CD4-positive, alpha-beta T cell treated with Interferon alpha-2 for 1 hour (primary cell): ENCODE data around the gene FRZB.
"Not testable (repeated sequence)": the region's sequence is repeated elsewhere in the genome, so short reads cannot be mapped to it uniquely, and the experiment has no call there.

ENCODE experiments used
- DNase-seq, 2 donors: peaks; one replicate each; pipeline ENCODE4 v3.0.0-alpha.2; 2020 to 2022

Gene FRZB, protein sequence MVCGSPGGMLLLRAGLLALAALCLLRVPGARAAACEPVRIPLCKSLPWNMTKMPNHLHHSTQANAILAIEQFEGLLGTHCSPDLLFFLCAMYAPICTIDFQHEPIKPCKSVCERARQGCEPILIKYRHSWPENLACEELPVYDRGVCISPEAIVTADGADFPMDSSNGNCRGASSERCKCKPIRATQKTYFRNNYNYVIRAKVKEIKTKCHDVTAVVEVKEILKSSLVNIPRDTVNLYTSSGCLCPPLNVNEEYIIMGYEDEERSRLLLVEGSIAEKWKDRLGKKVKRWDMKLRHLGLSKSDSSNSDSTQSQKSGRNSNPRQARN

DNA sequence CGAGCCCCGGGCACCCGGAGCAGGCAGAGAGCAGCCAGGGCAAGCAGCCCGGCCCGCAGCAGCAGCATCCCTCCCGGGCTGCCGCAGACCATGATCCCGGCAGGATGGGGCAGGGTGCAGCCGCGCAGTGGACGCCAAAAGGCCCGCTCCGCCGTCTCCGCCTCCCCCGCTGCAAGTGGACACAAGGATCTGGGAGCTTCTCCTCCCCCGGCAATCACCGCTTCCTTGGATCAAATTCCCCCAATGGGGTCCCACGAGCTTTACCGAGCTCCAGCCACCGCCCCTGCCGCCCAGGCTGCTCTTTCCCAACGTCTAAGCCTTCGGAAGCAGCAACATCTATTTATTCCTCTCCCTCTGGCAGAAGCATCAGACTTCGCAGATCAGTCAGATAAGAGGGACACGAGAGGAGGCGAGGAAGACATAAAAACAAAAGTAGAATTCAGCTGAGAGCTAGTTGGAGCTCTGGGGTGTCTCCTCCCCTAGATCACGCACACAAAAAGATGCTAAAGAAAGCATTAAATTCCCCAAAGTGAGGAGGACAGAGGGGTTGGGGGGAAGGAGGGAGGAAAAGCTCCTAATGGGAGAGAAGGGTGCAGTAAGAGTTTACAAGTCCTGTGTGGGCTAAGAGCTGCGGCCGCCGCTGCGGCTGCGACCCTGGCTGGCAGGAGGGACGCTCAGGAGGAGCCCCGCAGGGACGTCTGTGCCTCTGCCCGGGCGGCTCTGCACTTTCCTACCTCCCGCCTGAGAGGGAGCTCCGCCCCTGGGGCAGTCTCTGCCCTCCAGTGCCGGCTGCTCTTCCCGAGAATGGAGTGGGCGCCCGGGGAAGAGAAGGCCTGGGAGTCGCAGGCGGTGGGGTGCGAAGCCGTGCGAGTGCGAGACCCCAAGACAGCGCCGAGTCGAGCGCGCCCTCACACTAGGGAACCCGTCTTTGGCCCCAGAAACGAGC is at the start of gene FRZB:
TSS of gene FRZB (minus strand) at position 177 of the 946 bp plus-strand sequence. CDS start at position 92, 85 bp downstream.
- DNase-seq, result no peak

DNA sequence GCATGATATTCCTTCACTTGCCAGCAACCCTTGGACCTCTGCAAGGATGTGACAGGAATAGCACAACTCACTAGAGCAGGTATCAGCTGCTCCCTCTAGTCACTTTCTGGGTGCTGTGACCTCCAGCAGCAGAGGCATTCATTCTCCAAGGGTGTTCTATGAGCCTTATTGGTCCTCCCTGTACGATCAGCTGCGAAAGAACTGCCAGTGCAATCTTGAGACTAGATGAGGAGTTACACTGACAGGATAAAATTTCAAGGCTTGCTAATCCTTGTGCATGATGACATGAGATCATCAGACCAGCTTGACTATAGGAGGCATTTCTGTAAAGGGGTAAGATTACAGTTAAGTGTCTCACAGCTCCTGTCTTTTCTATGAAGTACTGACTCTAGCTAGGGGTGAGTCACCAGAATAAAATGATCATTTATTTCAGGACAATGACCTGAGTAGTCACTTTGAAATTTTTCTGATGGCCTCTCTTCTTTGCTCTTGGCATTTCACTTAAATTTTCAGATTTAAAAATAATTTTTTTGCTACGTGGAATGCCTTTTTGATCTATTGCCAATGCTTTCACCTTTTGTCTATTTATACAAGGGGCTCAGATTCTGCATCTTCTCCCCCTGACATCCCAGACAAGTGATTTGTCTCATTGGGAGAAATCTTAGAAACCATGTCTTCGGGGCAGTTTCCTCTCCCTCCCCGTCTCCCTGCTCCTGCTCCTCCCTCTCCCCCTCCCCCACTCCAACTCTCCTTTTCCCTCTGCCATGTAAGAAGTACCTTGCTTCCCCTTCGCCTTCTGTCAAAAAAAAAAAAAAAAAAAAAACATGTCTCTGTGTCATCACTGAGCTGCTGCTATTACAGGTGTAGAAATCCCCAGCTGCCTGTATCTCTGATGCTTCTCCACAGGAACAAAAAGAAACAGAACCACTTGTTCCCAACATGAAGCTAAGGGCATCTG is 49.2 kb upstream of the FRZB start:
- no peak for DNase-seq

- no peak for DNase-seq
Observed at GRCh38 chr2:182914852-182915251, 48.4 kb upstream of the FRZB start.

GRCh38 chr2:182913064-182913463 is 46.6 kb upstream of the FRZB start:
- DNase-seq, result no peak

- DNase-seq, result no peak
Observed at GRCh38 chr2:182912518-182912915, 46.1 kb upstream of the FRZB start.

DNA sequence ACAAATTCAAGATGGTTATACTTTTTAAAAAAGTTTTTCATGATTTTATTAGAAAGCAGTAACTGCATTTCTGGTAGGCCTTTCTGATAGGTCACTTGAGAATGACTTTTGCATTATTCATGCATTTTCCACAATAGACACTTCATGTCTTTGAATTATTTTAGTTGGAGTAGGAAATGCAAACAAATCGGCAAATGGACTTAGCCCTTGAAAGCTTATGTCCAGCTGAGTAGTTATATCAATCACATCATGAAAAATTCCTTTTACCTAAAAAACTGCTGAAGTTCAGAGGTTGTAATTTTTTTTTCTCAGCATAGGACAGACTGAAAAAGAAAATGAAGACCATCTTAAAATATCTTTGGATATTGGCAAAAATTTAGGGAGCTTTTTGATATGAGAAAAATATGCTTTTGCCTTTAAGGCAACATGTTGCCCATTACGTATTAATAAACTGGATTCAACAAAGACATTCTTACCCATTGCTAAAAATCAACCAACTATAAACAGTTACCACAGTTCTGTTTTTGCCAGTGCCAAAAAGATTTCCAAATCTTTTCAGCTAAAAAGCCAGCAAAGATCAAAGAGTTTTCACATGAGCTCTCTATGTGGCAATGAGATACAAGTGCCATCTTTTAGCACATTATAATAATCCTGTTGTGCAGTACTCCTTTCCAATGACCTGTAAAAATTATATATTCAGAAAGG is 45.5 kb upstream of the FRZB start:
- DNase-seq, result no peak

DNA sequence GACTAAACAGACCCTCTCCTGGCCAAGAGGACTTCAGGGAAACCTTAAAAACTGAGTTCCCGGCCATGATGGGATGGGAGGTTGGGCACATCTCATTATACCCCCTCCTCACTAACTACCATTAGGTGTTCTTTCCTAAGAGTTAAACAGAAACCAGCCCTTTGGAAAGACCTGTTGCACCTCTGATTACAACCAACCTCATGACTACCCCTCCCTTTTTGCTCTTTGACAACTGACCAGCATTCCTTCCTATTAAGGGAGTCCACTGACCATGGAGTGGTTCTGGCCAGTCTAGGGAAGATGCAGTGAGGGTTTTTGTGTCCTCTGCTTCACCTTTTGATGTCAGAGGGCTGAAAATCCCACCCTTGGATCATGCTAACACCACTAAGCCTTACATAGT is 44.5 kb upstream of the FRZB start:
- no peak for DNase-seq

DNA sequence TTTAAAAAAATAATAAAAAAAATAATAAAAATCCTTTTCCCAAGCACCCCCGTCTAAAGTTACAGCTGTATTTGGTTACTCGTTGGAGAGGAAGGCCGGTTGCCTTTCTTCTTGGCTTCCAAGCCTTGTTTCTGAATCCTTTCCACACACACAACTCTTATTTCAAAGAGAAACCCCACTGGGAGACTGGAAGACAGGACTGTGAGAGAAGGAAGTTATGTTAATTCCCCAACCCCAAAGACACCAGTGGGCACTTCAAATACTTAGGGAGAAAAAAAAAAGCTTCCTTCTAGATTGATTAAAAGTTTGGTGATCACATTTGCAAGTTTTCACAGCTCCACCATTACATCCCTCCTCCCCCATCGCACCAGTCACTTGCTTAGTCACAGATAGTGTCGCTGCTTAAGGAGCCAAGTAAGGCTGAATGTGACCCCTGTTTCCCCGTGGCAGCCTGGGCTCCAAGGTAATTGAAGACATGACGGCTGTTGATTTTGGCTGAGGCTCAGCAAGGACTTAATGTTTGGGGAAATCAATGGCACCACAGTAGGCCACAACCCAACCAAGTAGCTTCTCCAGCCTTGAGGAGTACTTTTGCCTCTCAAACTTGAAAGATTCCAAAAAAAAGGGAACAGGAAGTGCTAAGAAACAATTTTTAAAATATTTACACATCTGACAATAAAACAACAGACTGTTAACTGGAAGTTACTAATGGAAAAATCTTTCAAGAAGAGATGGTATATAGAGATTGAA is 40.8 kb upstream of the FRZB start:
- no peak for DNase-seq

DNA sequence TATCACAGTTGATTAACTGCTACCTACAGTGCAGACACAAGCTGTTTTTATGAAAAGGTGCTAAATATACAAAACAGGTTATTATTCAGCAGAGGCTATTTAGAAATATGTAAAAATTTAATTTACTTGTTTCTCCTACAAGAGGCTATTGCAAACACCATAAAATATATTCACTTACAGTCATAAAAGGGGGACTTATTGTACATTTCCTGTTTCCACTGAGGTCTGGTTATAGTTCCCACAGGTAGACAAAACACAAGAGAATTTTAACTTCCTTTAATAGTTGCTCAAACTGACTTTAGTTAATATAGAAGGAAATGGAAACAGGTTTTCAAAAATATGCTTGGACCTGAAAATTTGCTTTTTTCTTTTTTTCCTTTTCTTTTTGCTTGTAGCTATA is 40.0 kb upstream of the FRZB start:
- DNase-seq, result no peak

- no peak for DNase-seq
Observed at GRCh38 chr2:182904844-182905243, 38.4 kb upstream of the FRZB start.

GRCh38 chr2:182903566-182903965 is 37.1 kb upstream of the FRZB start:
- DNase-seq, result no peak

- DNase-seq, result no peak
Observed at GRCh38 chr2:182901748-182902147, 35.3 kb upstream of the FRZB start.

- no peak for DNase-seq
Observed at GRCh38 chr2:182898718-182899117, 32.3 kb upstream of the FRZB start.

DNA sequence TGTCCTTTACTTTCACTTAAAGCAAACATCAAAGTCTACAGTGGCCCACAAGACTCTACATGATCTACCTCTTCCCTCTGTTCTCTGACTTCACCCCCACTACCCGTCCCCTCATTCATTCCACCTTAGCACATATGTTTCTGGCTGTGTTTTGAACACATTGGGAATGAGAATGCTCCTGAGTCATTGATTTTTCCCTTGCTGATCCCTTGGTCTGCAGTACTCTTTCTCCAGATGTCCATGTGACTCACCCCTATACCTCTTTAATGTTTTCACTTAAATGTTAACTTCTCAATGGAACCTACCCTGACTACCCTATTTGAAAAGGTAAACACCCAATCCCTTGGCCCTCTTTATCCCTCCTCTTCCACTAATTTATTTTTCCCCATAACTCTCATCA is 30.7 kb upstream of the FRZB start:
- DNase-seq, result no peak

DNA sequence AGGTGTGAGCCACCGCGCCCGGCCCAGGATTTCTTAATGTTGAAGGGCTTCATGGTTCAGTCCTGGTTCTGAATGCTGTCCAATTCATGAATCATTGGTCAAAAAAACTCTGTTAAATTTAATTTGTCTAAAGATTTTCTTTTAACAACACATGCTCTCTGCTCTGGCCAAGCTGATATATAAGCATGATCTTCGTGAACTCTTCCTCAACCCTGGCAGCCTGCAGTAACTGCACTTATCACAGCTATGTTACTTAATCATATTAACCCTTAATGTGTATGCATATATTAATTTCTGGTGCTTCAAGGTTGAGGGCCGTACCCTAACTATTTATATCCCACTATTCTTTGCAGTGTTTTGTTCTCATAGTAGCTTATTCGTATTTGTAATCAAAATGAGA is 29.4 kb upstream of the FRZB start:
- DNase-seq, result no peak

DNA sequence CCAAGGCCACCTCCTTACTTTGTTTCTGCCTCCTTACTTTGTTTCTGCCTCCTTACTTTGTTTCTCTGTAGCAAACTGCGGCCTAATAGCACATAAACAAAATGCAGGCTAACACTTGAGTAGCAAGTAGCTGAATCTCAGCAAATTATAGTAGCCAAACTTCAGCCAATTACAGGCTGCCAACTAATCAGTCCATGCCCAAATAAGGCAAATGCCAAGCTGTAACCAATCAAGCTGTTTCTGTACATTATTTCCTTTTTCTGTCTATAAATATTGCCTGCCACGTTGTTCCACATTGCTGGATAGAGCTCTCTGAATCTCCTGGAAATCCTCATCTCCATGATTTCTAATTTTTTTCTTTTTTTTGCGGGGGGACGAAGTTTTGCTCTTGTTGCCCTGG is 28.7 kb upstream of the FRZB start:
- DNase-seq, result no peak

- DNase-seq, result no peak
Observed at GRCh38 chr2:182894174-182894573, 27.7 kb upstream of the FRZB start.

DNA sequence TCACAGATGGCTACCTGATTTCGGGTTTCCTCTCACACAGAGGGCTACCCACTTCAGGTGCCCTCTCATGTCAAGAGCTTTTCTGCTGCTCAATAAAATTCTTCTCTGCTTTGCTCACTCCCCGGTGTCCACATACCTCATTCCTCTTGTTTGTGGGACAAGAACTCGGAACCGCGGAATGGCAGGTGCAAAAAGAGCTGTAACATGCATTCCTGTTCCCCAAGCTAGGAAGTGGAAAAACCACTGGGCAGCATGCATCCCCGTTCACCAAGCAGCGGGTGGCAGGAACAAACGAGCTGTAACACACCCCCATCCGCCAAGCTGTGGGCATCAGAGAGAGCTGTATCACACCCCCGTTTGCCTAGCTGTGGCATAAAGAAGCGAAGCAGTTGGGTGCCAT is 27.2 kb upstream of the FRZB start:
- no peak for DNase-seq

DNA sequence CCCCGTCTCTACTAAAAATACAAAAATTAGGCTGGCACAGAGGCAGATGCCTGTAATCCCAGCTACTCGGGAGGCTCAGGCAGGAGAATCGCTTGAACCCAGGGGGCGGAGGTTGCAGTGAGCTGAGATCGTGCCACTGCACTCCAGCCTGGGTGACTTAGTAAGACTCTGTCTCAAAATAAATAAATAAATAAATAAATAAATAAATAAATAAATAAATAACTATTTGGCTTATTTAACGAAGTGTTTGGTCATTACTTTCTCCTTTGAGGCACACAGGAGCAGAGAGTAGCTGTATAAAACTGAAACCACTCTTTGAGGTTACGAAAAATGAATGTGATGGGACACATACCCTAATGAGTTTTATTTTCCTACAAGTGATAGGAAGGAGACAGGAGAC is 26.6 kb upstream of the FRZB start:
- DNase-seq, result not testable (repeated sequence)

- no peak for DNase-seq
Observed at GRCh38 chr2:182891611-182892010, 25.2 kb upstream of the FRZB start.

DNA sequence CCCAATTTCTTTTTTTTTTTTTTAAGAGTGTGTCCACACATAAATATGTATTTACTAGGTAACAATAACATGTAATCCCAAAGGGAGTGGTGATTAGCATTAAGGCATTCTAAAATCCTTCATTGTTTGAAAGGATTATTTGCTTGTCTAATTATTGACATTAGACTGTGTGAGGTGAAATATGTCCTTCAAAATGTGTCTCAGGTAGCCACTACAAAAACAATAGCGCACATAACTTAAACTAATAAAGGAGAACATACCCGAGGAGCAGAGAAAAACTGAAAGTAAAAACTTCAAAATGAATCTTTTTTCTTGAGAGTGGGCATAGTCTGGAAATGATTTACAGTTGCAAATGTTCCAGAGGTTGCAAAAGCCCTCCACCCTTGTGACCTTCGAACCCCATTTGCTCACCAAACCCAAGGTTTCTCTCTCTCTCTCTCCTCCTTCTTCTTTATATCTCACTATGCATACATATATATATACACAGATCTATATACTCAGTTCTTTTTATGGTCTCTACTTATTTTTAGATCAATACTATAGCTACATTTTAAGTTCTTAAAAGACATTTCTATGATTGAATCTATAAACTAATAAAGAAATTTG is 24.4 kb upstream of the FRZB start:
- no peak for DNase-seq
